Choroid plexus epithelial cell (primary cell): ENCODE results near the gene CREBL2.
"Not testable (repeated sequence)": the region's sequence is repeated elsewhere in the genome, so short reads cannot be mapped to it uniquely, and the experiment has no call there.

Experiments
- DNase-seq: peaks from one replicate; pipeline ENCODE4 v3.0.0-alpha.2; 2010; ENCODE audit warnings: low read depth
- H3K4me3 ChIP-seq: 2 replicates; pipeline ENCODE4 v1.5.1; 2011; ENCODE audit warnings: low read depth, mild to moderate bottlenecking, control low read depth, low read length, moderate library complexity
- CTCF ChIP-seq: conservative IDR thresholded peaks from 2 replicates; pipeline ENCODE4 v1.5.1; 2011; ENCODE audit warnings: low read depth, mild to moderate bottlenecking, control low read depth, inconsistent platforms, low read length, moderate library complexity

The CREBL2 gene

GRCh38 chr12:12577786-12578185 is 33.9 kb upstream of the CREBL2 start:
- no peak for DNase-seq
- TF ChIP-seq CTCF, result no peak
- H3K4me3 ChIP-seq, result no peak overlapping the region

GRCh38 chr12:12580716-12581115 is 31.0 kb upstream of the CREBL2 start:
- not testable (repeated sequence) for DNase-seq, H3K4me3 ChIP-seq

- TF ChIP-seq CTCF, result no peak
- no peak for DNase-seq
- no peak overlapping the region for H3K4me3 ChIP-seq
Measured at GRCh38 chr12:12582193-12582881, 29.3 kb upstream of the CREBL2 start.

- no peak for TF ChIP-seq CTCF
- DNase-seq, result peak; percentile 39
- no peak overlapping the region for H3K4me3 ChIP-seq
Measured at GRCh38 chr12:12582895-12583303, 28.8 kb upstream of the CREBL2 start.

- TF ChIP-seq CTCF, result no peak
- no peak for DNase-seq
Measured at GRCh38 chr12:12583510-12584178, 28.0 kb upstream of the CREBL2 start.

GRCh38 chr12:12585115-12585863 is 26.4 kb upstream of the CREBL2 start:
- no peak for TF ChIP-seq CTCF
- no peak overlapping the region for H3K4me3 ChIP-seq
- peak; percentile 31 for DNase-seq

More at GRCh38 chr12:12583510-12584178, 28.0 kb upstream of the CREBL2 start:
- no peak overlapping the region for H3K4me3 ChIP-seq

- no peak overlapping the region for H3K4me3 ChIP-seq
- TF ChIP-seq CTCF, result no peak
- no peak for DNase-seq
Measured at GRCh38 chr12:12586879-12587675, 24.6 kb upstream of the CREBL2 start.
